ENCODE data around the gene PLVAP.

- TF ChIP-seq CTCF (IDR thresholded peaks at IDR 0.05; ENCODE audit: extremely low read depth in 1 of 2, insufficient read depth in 1 of 2, low read depth in 1 of 2, low read length in 2 of 2) (no peak), POLR2AphosphoS5 (IDR thresholded peaks at IDR 0.05; ENCODE audit: insufficient read depth, low read depth, low read length) (no peak), FOS (IDR thresholded peaks at IDR 0.05; ENCODE audit: borderline replicate concordance, insufficient read depth, low read length) (no peak), EZH2 (IDR thresholded peaks at IDR 0.05; ENCODE audit: borderline replicate concordance, low read depth, low read length, severe bottlenecking) (no peak), MAX (IDR thresholded peaks at IDR 0.05; ENCODE audit: insufficient read depth, insufficient read length) (no peak), POLR2A (IDR thresholded peaks at IDR 0.05; ENCODE audit: low read depth, low read length) (no peak), JUN (IDR thresholded peaks at IDR 0.05; ENCODE audit: borderline replicate concordance, insufficient read depth, insufficient read length, low read depth) (no peak), GATA2 (IDR thresholded peaks at IDR 0.05; ENCODE audit: insufficient read depth, insufficient read length, low read depth, low read length) (no peak)
Observed at GRCh38 chr19:17335575-17335974, 41.6 kb downstream of the PLVAP start.

Data from endothelial cell of umbilical vein (primary cell).